ENCODE results near the gene SLC6A11. TPM values are rescaled to one million over a fixed set of nuclear protein-coding genes. Genes with fewer than 3 reads are reported as not detected.

SLC6A11 gene
- total and polyA plus RNA-seq, 2 donors: 0.05 to 0.18 TPM

- DNase-seq (ENCODE audit: low read depth in 6 of 9, low spot score in 9 of 9): no peak
- no peaks in the 10 kb centered on the region for H3K27me3 ChIP-seq (ENCODE audit: control insufficient read depth in 2 of 2, insufficient read depth in 1 of 2, low read length in 1 of 2)
- H3K4me1 ChIP-seq (ENCODE audit: control insufficient read depth in 2 of 2, insufficient read depth in 2 of 2, low read length in 2 of 2): no peaks in the 10 kb centered on the region
- no peaks in the 10 kb centered on the region for H3K36me3 ChIP-seq (ENCODE audit: control insufficient read depth in 2 of 2, insufficient read depth in 2 of 2, low read length in 1 of 2)
- 84% methylated on average over 8 of the region's 8 CpGs for WGBS
- no peak overlapping the region for H3K4me3 ChIP-seq (ENCODE audit: low read length in 2 of 2)
- no peaks in the 10 kb centered on the region for H3K9me3 ChIP-seq (ENCODE audit: control insufficient read depth in 2 of 2, insufficient read depth in 1 of 2, low read length in 1 of 2)
- H3K27ac ChIP-seq (ENCODE audit: low read depth in 1 of 2, low read length in 1 of 2): no peak overlapping the region
These were observed 130.5 kb downstream of the SLC6A11 start for GRCh38 chr3:10946526-10946925.

- H3K4me3 ChIP-seq (ENCODE audit: low read length in 2 of 2): no peak overlapping the region
- DNase-seq (ENCODE audit: low read depth in 6 of 9, low spot score in 9 of 9): no peak
- H3K4me1 ChIP-seq (ENCODE audit: control insufficient read depth in 2 of 2, insufficient read depth in 2 of 2, low read length in 2 of 2): no peaks in the 10 kb centered on the region
- WGBS: 65% methylated on average over 6 of the region's 6 CpGs
- H3K9me3 ChIP-seq (ENCODE audit: control insufficient read depth in 2 of 2, insufficient read depth in 1 of 2, low read length in 1 of 2): no peaks in the 10 kb centered on the region
- H3K27ac ChIP-seq (ENCODE audit: low read depth in 1 of 2, low read length in 1 of 2): no peak overlapping the region
- H3K36me3 ChIP-seq (ENCODE audit: control insufficient read depth in 2 of 2, insufficient read depth in 2 of 2, low read length in 1 of 2): no peaks in the 10 kb centered on the region
- no peaks in the 10 kb centered on the region for H3K27me3 ChIP-seq (ENCODE audit: control insufficient read depth in 2 of 2, insufficient read depth in 1 of 2, low read length in 1 of 2)
These were observed 132.3 kb downstream of the SLC6A11 start for GRCh38 chr3:10948326-10948725.

- no peaks in the 10 kb centered on the region for H3K4me1 ChIP-seq (ENCODE audit: control insufficient read depth in 2 of 2, insufficient read depth in 2 of 2, low read length in 2 of 2)
- H3K27me3 ChIP-seq (ENCODE audit: control insufficient read depth in 2 of 2, insufficient read depth in 1 of 2, low read length in 1 of 2): no peaks in the 10 kb centered on the region
- no peaks in the 10 kb centered on the region for H3K36me3 ChIP-seq (ENCODE audit: control insufficient read depth in 2 of 2, insufficient read depth in 2 of 2, low read length in 1 of 2)
- no peak overlapping the region for H3K27ac ChIP-seq (ENCODE audit: low read depth in 1 of 2, low read length in 1 of 2)
- no peaks in the 10 kb centered on the region for H3K9me3 ChIP-seq (ENCODE audit: control insufficient read depth in 2 of 2, insufficient read depth in 1 of 2, low read length in 1 of 2)
- 89% methylated on average over 19 of the region's 19 CpGs for WGBS
- no peak overlapping the region for H3K4me3 ChIP-seq (ENCODE audit: low read length in 2 of 2)
- DNase-seq (ENCODE audit: low read depth in 6 of 9, low spot score in 9 of 9): no peak
These were observed 133.2 kb downstream of the SLC6A11 start for GRCh38 chr3:10949197-10949596.

GRCh38 chr3:10950476-10951294, 134.7 kb downstream of the SLC6A11 start:
- no peak for DNase-seq (ENCODE audit: low read depth in 6 of 9, low spot score in 9 of 9)
- no peaks in the 10 kb centered on the region for H3K27me3 ChIP-seq (ENCODE audit: control insufficient read depth in 2 of 2, insufficient read depth in 1 of 2, low read length in 1 of 2)
- 61% methylated on average over 12 of the region's 12 CpGs for WGBS

GRCh38 chr3:10951295-10951926, 135.4 kb downstream of the SLC6A11 start:
- no peak for DNase-seq (ENCODE audit: low read depth in 6 of 9, low spot score in 9 of 9)
- no peaks in the 10 kb centered on the region for H3K9me3 ChIP-seq (ENCODE audit: control insufficient read depth in 2 of 2, insufficient read depth in 1 of 2, low read length in 1 of 2)
- H3K27ac ChIP-seq (ENCODE audit: low read depth in 1 of 2, low read length in 1 of 2): no peak overlapping the region
- no peaks in the 10 kb centered on the region for H3K36me3 ChIP-seq (ENCODE audit: control insufficient read depth in 2 of 2, insufficient read depth in 2 of 2, low read length in 1 of 2)
- H3K4me3 ChIP-seq (ENCODE audit: low read length in 2 of 2): no peak overlapping the region
- H3K27me3 ChIP-seq (ENCODE audit: control insufficient read depth in 2 of 2, insufficient read depth in 1 of 2, low read length in 1 of 2): peaks cover 0 to 2% of the 10 kb centered on the region in 2 donors
- WGBS: 84% methylated on average over 7 of the region's 7 CpGs
- H3K4me1 ChIP-seq (ENCODE audit: control insufficient read depth in 2 of 2, insufficient read depth in 2 of 2, low read length in 2 of 2): no peaks in the 10 kb centered on the region

More at GRCh38 chr3:10950476-10951294, 134.7 kb downstream of the SLC6A11 start:
- Histone ChIP-seq H3K4me1 (ENCODE audit: control insufficient read depth in 2 of 2, insufficient read depth in 2 of 2, low read length in 2 of 2) (no peaks in the 10 kb centered on the region), H3K27ac (ENCODE audit: low read depth in 1 of 2, low read length in 1 of 2) (no peak overlapping the region), H3K9me3 (ENCODE audit: control insufficient read depth in 2 of 2, insufficient read depth in 1 of 2, low read length in 1 of 2) (no peaks in the 10 kb centered on the region), H3K36me3 (ENCODE audit: control insufficient read depth in 2 of 2, insufficient read depth in 2 of 2, low read length in 1 of 2) (no peaks in the 10 kb centered on the region), H3K4me3 (ENCODE audit: low read length in 2 of 2) (no peak overlapping the region)

- Histone ChIP-seq H3K4me3 (ENCODE audit: low read length in 2 of 2) (no peak overlapping the region), H3K4me1 (ENCODE audit: control insufficient read depth in 2 of 2, insufficient read depth in 2 of 2, low read length in 2 of 2) (peaks cover 0 to 4% of the 10 kb centered on the region in 2 donors), H3K9me3 (ENCODE audit: control insufficient read depth in 2 of 2, insufficient read depth in 1 of 2, low read length in 1 of 2) (no peaks in the 10 kb centered on the region), H3K27ac (ENCODE audit: low read depth in 1 of 2, low read length in 1 of 2) (no peak overlapping the region), H3K27me3 (ENCODE audit: control insufficient read depth in 2 of 2, insufficient read depth in 1 of 2, low read length in 1 of 2) (peaks cover 0 to 2% of the 10 kb centered on the region in 2 donors), H3K36me3 (ENCODE audit: control insufficient read depth in 2 of 2, insufficient read depth in 2 of 2, low read length in 1 of 2) (no peaks in the 10 kb centered on the region)
- no peak for DNase-seq (ENCODE audit: low read depth in 6 of 9, low spot score in 9 of 9)
- WGBS: 53% methylated on average over 3 of the region's 3 CpGs
These were observed 136.5 kb downstream of the SLC6A11 start for GRCh38 chr3:10952525-10952924.

GRCh38 chr3:10954740-10955139, 138.7 kb downstream of the SLC6A11 start:
- 82% methylated on average over 3 of the region's 3 CpGs for WGBS
- no peak for DNase-seq (ENCODE audit: low read depth in 6 of 9, low spot score in 9 of 9)
- H3K27ac ChIP-seq (ENCODE audit: low read depth in 1 of 2, low read length in 1 of 2): no peak overlapping the region

GRCh38 chr3:10955711-10956453, 139.9 kb downstream of the SLC6A11 start:
- no peaks in the 10 kb centered on the region for H3K9me3 ChIP-seq (ENCODE audit: control insufficient read depth in 2 of 2, insufficient read depth in 1 of 2, low read length in 1 of 2)
- H3K36me3 ChIP-seq (ENCODE audit: control insufficient read depth in 2 of 2, insufficient read depth in 2 of 2, low read length in 1 of 2): no peaks in the 10 kb centered on the region
- H3K27me3 ChIP-seq (ENCODE audit: control insufficient read depth in 2 of 2, insufficient read depth in 1 of 2, low read length in 1 of 2): peaks cover 0 to 2% of the 10 kb centered on the region in 2 donors
- WGBS: 81% methylated on average over 15 of the region's 15 CpGs
- H3K27ac ChIP-seq (ENCODE audit: low read depth in 1 of 2, low read length in 1 of 2): no peak overlapping the region
- H3K4me1 ChIP-seq (ENCODE audit: control insufficient read depth in 2 of 2, insufficient read depth in 2 of 2, low read length in 2 of 2): peaks cover 0 to 9% of the 10 kb centered on the region in 2 donors
- H3K4me3 ChIP-seq (ENCODE audit: low read length in 2 of 2): no peak overlapping the region
- DNase-seq (ENCODE audit: low read depth in 6 of 9, low spot score in 9 of 9): no peak

More at GRCh38 chr3:10954740-10955139, 138.7 kb downstream of the SLC6A11 start:
- peaks cover 0 to 2% of the 10 kb centered on the region in 2 donors for H3K27me3 ChIP-seq (ENCODE audit: control insufficient read depth in 2 of 2, insufficient read depth in 1 of 2, low read length in 1 of 2)
- H3K9me3 ChIP-seq (ENCODE audit: control insufficient read depth in 2 of 2, insufficient read depth in 1 of 2, low read length in 1 of 2): no peaks in the 10 kb centered on the region
- H3K36me3 ChIP-seq (ENCODE audit: control insufficient read depth in 2 of 2, insufficient read depth in 2 of 2, low read length in 1 of 2): no peaks in the 10 kb centered on the region
- H3K4me1 ChIP-seq (ENCODE audit: control insufficient read depth in 2 of 2, insufficient read depth in 2 of 2, low read length in 2 of 2): peaks cover 0 to 9% of the 10 kb centered on the region in 2 donors
- no peak overlapping the region for H3K4me3 ChIP-seq (ENCODE audit: low read length in 2 of 2)

- no peak for DNase-seq (ENCODE audit: low read depth in 6 of 9, low spot score in 9 of 9)
- Histone ChIP-seq H3K4me3 (ENCODE audit: low read length in 2 of 2) (no peak overlapping the region), H3K27me3 (ENCODE audit: control insufficient read depth in 2 of 2, insufficient read depth in 1 of 2, low read length in 1 of 2) (peaks cover 0 to 2% of the 10 kb centered on the region in 2 donors), H3K27ac (ENCODE audit: low read depth in 1 of 2, low read length in 1 of 2) (peak overlapping the region in 1 of 2 donors; percentile 12), H3K9me3 (ENCODE audit: control insufficient read depth in 2 of 2, insufficient read depth in 1 of 2, low read length in 1 of 2) (no peaks in the 10 kb centered on the region), H3K4me1 (ENCODE audit: control insufficient read depth in 2 of 2, insufficient read depth in 2 of 2, low read length in 2 of 2) (peaks cover 0 to 9% of the 10 kb centered on the region in 2 donors), H3K36me3 (ENCODE audit: control insufficient read depth in 2 of 2, insufficient read depth in 2 of 2, low read length in 1 of 2) (no peaks in the 10 kb centered on the region)
- 81% methylated on average over 4 of the region's 4 CpGs for WGBS
These were observed 140.5 kb downstream of the SLC6A11 start for GRCh38 chr3:10956531-10956930.
